ENCODE results near the gene BBS4.

BBS4 gene

DNA sequence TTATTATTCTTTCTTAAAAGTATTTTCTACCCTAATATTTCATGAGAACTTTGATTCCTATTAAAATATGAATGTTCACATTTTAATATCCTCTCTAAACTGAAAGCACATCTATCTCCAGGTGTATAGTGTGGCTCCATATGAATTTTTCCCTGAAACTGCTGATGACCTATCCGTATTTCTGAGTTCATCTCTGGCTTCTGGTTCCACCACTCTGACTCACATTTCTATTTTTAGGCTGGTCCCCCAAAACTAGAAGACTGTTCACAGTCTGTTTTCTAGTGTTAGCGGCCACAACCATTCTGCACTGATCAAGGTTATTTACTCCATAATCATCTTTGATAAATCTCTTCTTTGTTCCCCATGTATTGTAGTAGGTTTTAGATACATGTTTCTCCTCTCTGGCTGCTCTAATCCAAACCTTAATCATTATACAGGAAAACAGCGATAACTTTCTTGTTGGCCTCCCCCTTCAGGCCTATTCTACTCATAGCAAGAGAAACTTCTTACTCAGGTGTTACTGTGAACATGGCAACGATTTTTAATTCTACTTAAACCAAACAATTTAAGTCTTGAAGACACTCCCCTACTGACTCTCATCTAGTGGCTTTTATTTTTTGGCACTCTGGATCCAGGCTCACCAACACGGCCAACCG is 84.8 kb downstream of the BBS4 start:
- TF ChIP-seq ZNF565 (CRISPR knock-in tag; conservative IDR thresholded peaks at IDR 0.05; ENCODE audit: low read depth), result no peak
- TF ChIP-seq BACH2 (CRISPR knock-in tag; IDR thresholded peaks at IDR 0.05; ENCODE audit: borderline replicate concordance), result no peak
- TF ChIP-seq CSDC2 (CRISPR knock-in tag; IDR thresholded peaks at IDR 0.05), result no peak
- no peak for TF ChIP-seq ZNF8 (CRISPR knock-in tag; IDR thresholded peaks at IDR 0.05)
- no peak for TF ChIP-seq ESRRG (CRISPR knock-in tag; IDR thresholded peaks at IDR 0.05)
- no peak for TF ChIP-seq ZFP30 (CRISPR knock-in tag; IDR thresholded peaks at IDR 0.05)
- TF ChIP-seq, protein P1, sequence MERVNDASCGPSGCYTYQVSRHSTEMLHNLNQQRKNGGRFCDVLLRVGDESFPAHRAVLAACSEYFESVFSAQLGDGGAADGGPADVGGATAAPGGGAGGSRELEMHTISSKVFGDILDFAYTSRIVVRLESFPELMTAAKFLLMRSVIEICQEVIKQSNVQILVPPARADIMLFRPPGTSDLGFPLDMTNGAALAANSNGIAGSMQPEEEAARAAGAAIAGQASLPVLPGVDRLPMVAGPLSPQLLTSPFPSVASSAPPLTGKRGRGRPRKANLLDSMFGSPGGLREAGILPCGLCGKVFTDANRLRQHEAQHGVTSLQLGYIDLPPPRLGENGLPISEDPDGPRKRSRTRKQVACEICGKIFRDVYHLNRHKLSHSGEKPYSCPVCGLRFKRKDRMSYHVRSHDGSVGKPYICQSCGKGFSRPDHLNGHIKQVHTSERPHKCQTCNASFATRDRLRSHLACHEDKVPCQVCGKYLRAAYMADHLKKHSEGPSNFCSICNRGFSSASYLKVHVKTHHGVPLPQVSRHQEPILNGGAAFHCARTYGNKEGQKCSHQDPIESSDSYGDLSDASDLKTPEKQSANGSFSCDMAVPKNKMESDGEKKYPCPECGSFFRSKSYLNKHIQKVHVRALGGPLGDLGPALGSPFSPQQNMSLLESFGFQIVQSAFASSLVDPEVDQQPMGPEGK (CRISPR knock-in tag; IDR thresholded peaks at IDR 0.05; ENCODE audit: borderline replicate concordance), result no peak
- TF ChIP-seq ZNF70 (CRISPR knock-in tag; IDR thresholded peaks at IDR 0.05), result no peak
- TF ChIP-seq PPARA (CRISPR knock-in tag; IDR thresholded peaks at IDR 0.05; ENCODE audit: borderline replicate concordance), result no peak
- TF ChIP-seq GLIS3 (CRISPR knock-in tag; IDR thresholded peaks at IDR 0.05), result no peak
- TF ChIP-seq TOX (CRISPR knock-in tag; IDR thresholded peaks at IDR 0.05; ENCODE audit: borderline replicate concordance), result no peak
- TF ChIP-seq SNAI2 (CRISPR knock-in tag; IDR thresholded peaks at IDR 0.05), result no peak
- no peak for TF ChIP-seq ZFP3 (CRISPR knock-in tag; IDR thresholded peaks at IDR 0.05)
- peak; percentile 49 for ATAC-seq

DNA sequence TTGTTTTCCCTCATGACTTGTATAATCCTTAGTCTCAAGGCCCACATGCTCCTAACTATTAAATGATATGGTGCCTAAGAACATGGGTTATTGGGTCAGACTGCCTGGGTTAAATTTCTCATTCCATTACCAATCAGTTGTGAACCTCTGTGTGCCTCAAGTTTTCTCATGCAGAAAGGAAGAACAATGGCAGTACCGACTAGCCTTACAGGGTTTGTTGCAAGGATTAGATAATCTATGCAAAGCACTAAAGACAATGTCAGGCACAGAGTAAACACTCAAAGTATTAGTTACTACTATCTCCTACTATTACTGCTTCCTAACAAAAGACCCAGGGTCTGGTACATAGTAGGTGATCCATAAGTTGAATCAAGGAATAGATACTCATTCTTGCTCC is 85.3 kb downstream of the BBS4 start:
- ATAC-seq, result no peak
- no peak for TF ChIP-seq CSDC2 (CRISPR knock-in tag; IDR thresholded peaks at IDR 0.05)
- no peak for TF ChIP-seq ZFP3 (CRISPR knock-in tag; IDR thresholded peaks at IDR 0.05)
- TF ChIP-seq, protein P1 (CRISPR knock-in tag; IDR thresholded peaks at IDR 0.05; ENCODE audit: borderline replicate concordance), result no peak
- no peak for TF ChIP-seq RARB (CRISPR knock-in tag; IDR thresholded peaks at IDR 0.05)
- TF ChIP-seq, protein P2, sequence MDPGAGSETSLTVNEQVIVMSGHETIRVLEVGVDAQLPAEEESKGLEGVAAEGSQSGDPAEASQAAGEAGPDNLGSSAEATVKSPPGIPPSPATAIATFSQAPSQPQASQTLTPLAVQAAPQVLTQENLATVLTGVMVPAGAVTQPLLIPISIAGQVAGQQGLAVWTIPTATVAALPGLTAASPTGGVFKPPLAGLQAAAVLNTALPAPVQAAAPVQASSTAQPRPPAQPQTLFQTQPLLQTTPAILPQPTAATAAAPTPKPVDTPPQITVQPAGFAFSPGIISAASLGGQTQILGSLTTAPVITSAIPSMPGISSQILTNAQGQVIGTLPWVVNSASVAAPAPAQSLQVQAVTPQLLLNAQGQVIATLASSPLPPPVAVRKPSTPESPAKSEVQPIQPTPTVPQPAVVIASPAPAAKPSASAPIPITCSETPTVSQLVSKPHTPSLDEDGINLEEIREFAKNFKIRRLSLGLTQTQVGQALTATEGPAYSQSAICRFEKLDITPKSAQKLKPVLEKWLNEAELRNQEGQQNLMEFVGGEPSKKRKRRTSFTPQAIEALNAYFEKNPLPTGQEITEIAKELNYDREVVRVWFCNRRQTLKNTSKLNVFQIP (CRISPR knock-in tag; IDR thresholded peaks at IDR 0.05; ENCODE audit: borderline replicate concordance, low read depth), result no peak
- no peak for TF ChIP-seq ARNTL (CRISPR knock-in tag; IDR thresholded peaks at IDR 0.05; ENCODE audit: borderline replicate concordance, low read depth)
- no peak for TF ChIP-seq ZNF8 (CRISPR knock-in tag; IDR thresholded peaks at IDR 0.05)
- no peak for TF ChIP-seq ZNF70 (CRISPR knock-in tag; IDR thresholded peaks at IDR 0.05)

DNA sequence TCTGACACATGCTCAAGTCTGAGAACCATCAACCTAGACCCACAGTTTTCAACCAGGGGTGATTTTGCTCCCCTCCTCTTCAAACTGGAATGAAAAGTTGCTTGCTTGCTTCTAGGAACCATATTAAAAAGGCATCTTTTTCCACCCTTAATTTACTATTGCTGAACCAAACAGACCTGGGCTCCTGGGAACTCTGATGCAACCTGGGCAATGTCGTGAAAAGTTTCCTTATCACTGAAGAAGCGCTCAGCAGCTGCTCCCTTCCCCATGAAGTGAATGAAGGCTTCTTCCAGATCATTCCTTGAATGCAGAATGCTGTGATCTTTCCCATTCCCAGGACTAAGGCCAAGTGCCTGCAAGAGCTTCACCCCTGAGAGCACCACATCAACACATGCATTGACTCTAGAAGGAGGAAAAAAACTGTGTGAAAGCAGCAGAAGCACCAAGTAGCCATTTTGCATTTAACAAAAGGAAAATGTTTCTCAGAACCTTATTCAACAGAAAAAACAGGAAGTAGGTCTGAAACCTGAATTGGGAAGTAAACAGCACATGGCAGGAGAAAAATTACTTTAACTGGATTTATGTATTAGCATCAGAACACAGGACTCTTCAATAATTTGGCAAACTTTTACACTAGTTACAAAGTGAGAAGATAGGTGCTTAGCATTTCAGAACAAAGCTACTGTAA is 88.8 kb downstream of the BBS4 start:
- TF ChIP-seq ZFP30 (CRISPR knock-in tag; IDR thresholded peaks at IDR 0.05) (no peak), ZNF70 (CRISPR knock-in tag; IDR thresholded peaks at IDR 0.05) (no peak), ZNF8 (CRISPR knock-in tag; IDR thresholded peaks at IDR 0.05) (no peak), TOX (CRISPR knock-in tag; IDR thresholded peaks at IDR 0.05; ENCODE audit: borderline replicate concordance) (no peak), ZC3H10 (CRISPR knock-in tag; IDR thresholded peaks at IDR 0.05) (no peak), RARB (CRISPR knock-in tag; IDR thresholded peaks at IDR 0.05) (no peak), PPARA (CRISPR knock-in tag; IDR thresholded peaks at IDR 0.05; ENCODE audit: borderline replicate concordance) (no peak)
- TF ChIP-seq, protein P3, sequence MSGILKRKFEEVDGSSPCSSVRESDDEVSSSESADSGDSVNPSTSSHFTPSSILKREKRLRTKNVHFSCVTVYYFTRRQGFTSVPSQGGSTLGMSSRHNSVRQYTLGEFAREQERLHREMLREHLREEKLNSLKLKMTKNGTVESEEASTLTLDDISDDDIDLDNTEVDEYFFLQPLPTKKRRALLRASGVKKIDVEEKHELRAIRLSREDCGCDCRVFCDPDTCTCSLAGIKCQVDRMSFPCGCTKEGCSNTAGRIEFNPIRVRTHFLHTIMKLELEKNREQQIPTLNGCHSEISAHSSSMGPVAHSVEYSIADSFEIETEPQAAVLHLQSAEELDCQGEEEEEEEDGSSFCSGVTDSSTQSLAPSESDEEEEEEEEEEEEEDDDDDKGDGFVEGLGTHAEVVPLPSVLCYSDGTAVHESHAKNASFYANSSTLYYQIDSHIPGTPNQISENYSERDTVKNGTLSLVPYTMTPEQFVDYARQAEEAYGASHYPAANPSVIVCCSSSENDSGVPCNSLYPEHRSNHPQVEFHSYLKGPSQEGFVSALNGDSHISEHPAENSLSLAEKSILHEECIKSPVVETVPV (CRISPR knock-in tag; IDR thresholded peaks at IDR 0.05), result no peak
- TF ChIP-seq, protein P4, sequence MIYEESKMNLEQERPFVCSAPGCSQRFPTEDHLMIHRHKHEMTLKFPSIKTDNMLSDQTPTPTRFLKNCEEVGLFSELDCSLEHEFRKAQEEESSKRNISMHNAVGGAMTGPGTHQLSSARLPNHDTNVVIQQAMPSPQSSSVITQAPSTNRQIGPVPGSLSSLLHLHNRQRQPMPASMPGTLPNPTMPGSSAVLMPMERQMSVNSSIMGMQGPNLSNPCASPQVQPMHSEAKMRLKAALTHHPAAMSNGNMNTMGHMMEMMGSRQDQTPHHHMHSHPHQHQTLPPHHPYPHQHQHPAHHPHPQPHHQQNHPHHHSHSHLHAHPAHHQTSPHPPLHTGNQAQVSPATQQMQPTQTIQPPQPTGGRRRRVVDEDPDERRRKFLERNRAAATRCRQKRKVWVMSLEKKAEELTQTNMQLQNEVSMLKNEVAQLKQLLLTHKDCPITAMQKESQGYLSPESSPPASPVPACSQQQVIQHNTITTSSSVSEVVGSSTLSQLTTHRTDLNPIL (CRISPR knock-in tag; IDR thresholded peaks at IDR 0.05; ENCODE audit: low read depth), result no peak
- TF ChIP-seq, protein P2 (CRISPR knock-in tag; IDR thresholded peaks at IDR 0.05; ENCODE audit: borderline replicate concordance, low read depth), result no peak
- no peak for ATAC-seq

Data from SK-N-SH treated with all-trans-retinoic acid at 6 μM for 48 hours (cell line).